ENCODE data around the gene DDX51. TPM values are rescaled to one million over a fixed set of nuclear protein-coding genes. Genes with fewer than 3 reads are reported as not detected.

The DDX51 gene
- total RNA-seq, 6 donors from 2014 or later, result 8.7 to 23.5 (median 19.2) TPM

- H3K4me3 ChIP-seq, result peak overlapping the region in 3 of 4 donors; percentile 95 to 100 (median 96)
- ATAC-seq (ENCODE audit: low FRiP score in 2 of 2), result no peak
- WGBS, 2 donors, result 43 to 77% methylated on average over 2 to 7 of the region's 7 CpGs
- H3K4me1 ChIP-seq, result peaks cover 20 to 42% (median 24%) of the 10 kb centered on the region in 4 donors
- H3K27ac ChIP-seq, result peak overlapping the region in 2 of 4 donors; percentile 87 to 95
- H3K36me3 ChIP-seq, result peaks cover 0 to 43% (median 32%) of the 10 kb centered on the region in 4 donors
- TF ChIP-seq POLR2A (IDR thresholded peaks at IDR 0.05) (no peak), CTCF (IDR thresholded peaks at IDR 0.05) (no peak), POLR2AphosphoS5 (IDR thresholded peaks at IDR 0.05) (no peak), EP300 (IDR thresholded peaks at IDR 0.05) (no peak)
- no peaks in the 10 kb centered on the region for H3K27me3 ChIP-seq
- H3K9me3 ChIP-seq, result no peaks in the 10 kb centered on the region
- DNase-seq, result no peak
Measured at GRCh38 chr12:132145334-132145733, 1.2 kb upstream of the DDX51 start.

- Histone ChIP-seq H3K27ac (peak overlapping the region; percentile 85 to 95 (median 90)), H3K4me3 (peak overlapping the region; percentile 74 to 100 (median 96)), H3K36me3 (peaks cover 0 to 49% (median 38%) of the 10 kb centered on the region in 4 donors), H3K27me3 (no peaks in the 10 kb centered on the region), H3K4me1 (peaks cover 20 to 42% (median 24%) of the 10 kb centered on the region in 4 donors), H3K9me3 (no peaks in the 10 kb centered on the region)
- TF ChIP-seq POLR2A (IDR thresholded peaks at IDR 0.05) (no peak), EP300 (IDR thresholded peaks at IDR 0.05) (no peak), POLR2AphosphoS5 (IDR thresholded peaks at IDR 0.05) (no peak), CTCF (IDR thresholded peaks at IDR 0.05) (no peak)
- 2 to 3% methylated on average over 8 to 12 of the region's 17 CpGs for WGBS, 2 donors
- DNase-seq (no peak), ATAC-seq (ENCODE audit: low FRiP score in 2 of 2) (no peak)
Measured at GRCh38 chr12:132144810-132145168, 670 bp upstream of the DDX51 start.

- peak overlapping the region; percentile 85 to 95 (median 90) for H3K27ac ChIP-seq
Measured at GRCh38 chr12:132143336-132144071, 615 bp downstream of the DDX51 start.

GRCh38 chr12:132142679-132143335 is 1.3 kb downstream of the DDX51 start:
- ATAC-seq (ENCODE audit: low FRiP score in 2 of 2), result no peak
- peaks cover 7 to 59% (median 44%) of the 10 kb centered on the region in 4 donors for H3K36me3 ChIP-seq
- no peak for TF ChIP-seq EP300 (IDR thresholded peaks at IDR 0.05)
- no peak for TF ChIP-seq POLR2A (IDR thresholded peaks at IDR 0.05)
- no peak for TF ChIP-seq CTCF (IDR thresholded peaks at IDR 0.05)
- TF ChIP-seq POLR2AphosphoS5 (IDR thresholded peaks at IDR 0.05), result no peak

More at GRCh38 chr12:132143336-132144071, 615 bp downstream of the DDX51 start:
- H3K4me3 ChIP-seq, result peak overlapping the region; percentile 80 to 100 (median 96)
- TF ChIP-seq CTCF (IDR thresholded peaks at IDR 0.05) (no peak), POLR2AphosphoS5 (IDR thresholded peaks at IDR 0.05) (no peak)
- peak in 1 of 2 donors; percentile 84 for DNase-seq
- no peak for ATAC-seq (ENCODE audit: low FRiP score in 2 of 2)
- H3K36me3 ChIP-seq, result peaks cover 5 to 59% (median 47%) of the 10 kb centered on the region in 4 donors
- H3K27me3 ChIP-seq, result no peaks in the 10 kb centered on the region
- peaks cover 20 to 42% (median 24%) of the 10 kb centered on the region in 4 donors for H3K4me1 ChIP-seq
- WGBS, 2 donors, result 2% methylated on average over 28 to 50 of the region's 82 CpGs
- H3K9me3 ChIP-seq, result no peaks in the 10 kb centered on the region

More at GRCh38 chr12:132142679-132143335, 1.3 kb downstream of the DDX51 start:
- DNase-seq, result peak; percentile 6 to 83
- Histone ChIP-seq H3K27ac (no peak overlapping the region), H3K9me3 (no peaks in the 10 kb centered on the region), H3K27me3 (no peaks in the 10 kb centered on the region), H3K4me1 (peaks cover 20 to 42% (median 24%) of the 10 kb centered on the region in 4 donors), H3K4me3 (peak overlapping the region in 3 of 4 donors; percentile 95 to 100 (median 96))
- WGBS, 2 donors, result 84 to 85% methylated on average over 24 of the region's 24 CpGs

All from upper lobe of left lung (tissue), 6 donors.